GM19023 (cell line): Measurements from ENCODE around the gene AMELX.

Experiments used
- ATAC-seq: cut with Tn5 transposase; IDR thresholded peaks from one replicate; pipeline ENCODE4 v1.9.1; 2021; ENCODE audit warnings: mild to moderate bottlenecking, moderate library complexity; ENCODE audit not compliant: unreplicated experiment

AMELX gene

GRCh38 chrX:11293113-11293512 is at the start of gene AMELX:
TSS of gene AMELX (plus strand) at chrX:11293413. CDS start at chrX:11294789, 1,376 bp downstream.
- no peak for ATAC-seq

- ATAC-seq, result no peak
These were observed 48.6 kb upstream of the AMELX start for GRCh38 chrX:11244636-11245035.

GRCh38 chrX:11254417-11255109 is 38.6 kb upstream of the AMELX start:
- no peak for ATAC-seq

GRCh38 chrX:11257290-11257689 is 35.9 kb upstream of the AMELX start:
- no peak for ATAC-seq

GRCh38 chrX:11257711-11258110 is 35.5 kb upstream of the AMELX start:
- ATAC-seq, result no peak

- ATAC-seq, result no peak
These were observed 33.8 kb upstream of the AMELX start for GRCh38 chrX:11259437-11259836.

GRCh38 chrX:11261260-11261659 is 32.0 kb upstream of the AMELX start:
- no peak for ATAC-seq

GRCh38 chrX:11264925-11265324 is 28.3 kb upstream of the AMELX start:
- ATAC-seq, result no peak

GRCh38 chrX:11265352-11265751 is 27.9 kb upstream of the AMELX start:
- ATAC-seq, result no peak

GRCh38 chrX:11266573-11267003 is 26.6 kb upstream of the AMELX start:
- no peak for ATAC-seq

- no peak for ATAC-seq
These were observed 25.8 kb upstream of the AMELX start for GRCh38 chrX:11267425-11267824.

- no peak for ATAC-seq
These were observed 24.2 kb upstream of the AMELX start for GRCh38 chrX:11269006-11269405.

- no peak for ATAC-seq
These were observed 23.2 kb upstream of the AMELX start for GRCh38 chrX:11269996-11270395.

- ATAC-seq, result no peak
These were observed 20.9 kb upstream of the AMELX start for GRCh38 chrX:11272290-11272689.

- no peak for ATAC-seq
These were observed 20.4 kb upstream of the AMELX start for GRCh38 chrX:11272863-11273262.

- no peak for ATAC-seq
These were observed 19.7 kb upstream of the AMELX start for GRCh38 chrX:11273544-11273943.

GRCh38 chrX:11282043-11282442 is 11.2 kb upstream of the AMELX start:
- no peak for ATAC-seq

GRCh38 chrX:11285651-11286050 is 7.6 kb upstream of the AMELX start:
- ATAC-seq, result no peak

- no peak for ATAC-seq
These were observed 5.7 kb upstream of the AMELX start for GRCh38 chrX:11287505-11287904.

- no peak for ATAC-seq
These were observed 2.7 kb upstream of the AMELX start for GRCh38 chrX:11290416-11291102.

- no peak for ATAC-seq
These were observed 2.8 kb downstream of the AMELX start for GRCh38 chrX:11296051-11296450.

- ATAC-seq, result no peak
These were observed 5.4 kb downstream of the AMELX start for GRCh38 chrX:11298600-11298999.

- no peak for ATAC-seq
These were observed 11.6 kb downstream of the AMELX start for GRCh38 chrX:11304829-11305228.
